Amniotic stem cell (primary cell): Measurements from ENCODE around the gene SPEN.
A peak's percentile ranks its signal among the peaks of the same experiment; 100 is the strongest.
"Not testable (repeated sequence)": the region's sequence is repeated elsewhere in the genome, so short reads cannot be mapped to it uniquely, and the experiment has no call there.

Source experiments
- DNase-seq: peaks from one replicate; lab custom pipeline; 2025; lab: John Stamatoyannopoulos, UW

Gene SPEN

GRCh38 chr1:15896841-15897610 is 49.5 kb downstream of the SPEN start:
- not testable (repeated sequence) for DNase-seq

- DNase-seq: no peak
Measured at GRCh38 chr1:15899266-15899665, 51.8 kb downstream of the SPEN start.

- DNase-seq: no peak
Measured at GRCh38 chr1:15900662-15901279, 53.3 kb downstream of the SPEN start.

- DNase-seq: peak; percentile 58
Measured at GRCh38 chr1:15902882-15903281, 55.4 kb downstream of the SPEN start.

- no peak for DNase-seq
Measured at GRCh38 chr1:15908597-15908996, 61.1 kb downstream of the SPEN start.

- DNase-seq: no peak
Measured at GRCh38 chr1:15911141-15911540, 63.6 kb downstream of the SPEN start.

GRCh38 chr1:15911927-15912326 is 64.4 kb downstream of the SPEN start:
- DNase-seq: no peak

- DNase-seq: not testable (repeated sequence)
Measured at GRCh38 chr1:15913607-15914006, 66.1 kb downstream of the SPEN start.

- no peak for DNase-seq
Measured at GRCh38 chr1:15915991-15916390, 68.5 kb downstream of the SPEN start.

GRCh38 chr1:15916417-15916816 is 68.9 kb downstream of the SPEN start:
- DNase-seq: no peak

GRCh38 chr1:15916916-15917315 is 69.4 kb downstream of the SPEN start:
- DNase-seq: no peak

- DNase-seq: no peak
Measured at GRCh38 chr1:15918962-15919715, 71.6 kb downstream of the SPEN start.

GRCh38 chr1:15923241-15923640 is 75.7 kb downstream of the SPEN start:
- no peak for DNase-seq

- not testable (repeated sequence) for DNase-seq
Measured at GRCh38 chr1:15926448-15926847, 78.9 kb downstream of the SPEN start.

GRCh38 chr1:15928971-15929965 is 81.8 kb downstream of the SPEN start:
- no peak for DNase-seq

GRCh38 chr1:15931401-15931800 is 83.9 kb downstream of the SPEN start:
- DNase-seq: no peak

- no peak for DNase-seq
Measured at GRCh38 chr1:15931884-15932283, 84.4 kb downstream of the SPEN start.

- no peak for DNase-seq
Measured at GRCh38 chr1:15932612-15933011, 85.1 kb downstream of the SPEN start.

GRCh38 chr1:15933684-15934083 is 86.2 kb downstream of the SPEN start:
- no peak for DNase-seq

- DNase-seq: no peak
Measured at GRCh38 chr1:15934211-15935055, 86.9 kb downstream of the SPEN start.
